Omental fat pad (tissue), 4 donors: ENCODE measurements around the gene SEMA4B. TPM values are rescaled to one million over a fixed set of nuclear protein-coding genes. Genes with fewer than 3 reads are reported as not detected.

Experiments
- ATAC-seq: fragments of 150-250 bp; one replicate; pipeline ENCODE4 v1.9.1; 2016; ENCODE audit warnings: mild to moderate bottlenecking, moderate library complexity; ENCODE audit not compliant: low FRiP score
- DNase-seq: peaks from one replicate; pipeline ENCODE4 v3.0.0-alpha.2; 2019; ENCODE audit warnings: low spot score
- total RNA-seq, 4 donors: library from RNA; depleted of rRNA; stranded (reverse); fragments of >200 nt; gene quantifications; one replicate each; pipeline ENCODE4 v1.1.0, GENCODE V29; 2016
- TF ChIP-seq, protein P1 (sequence below), 3 donors: fragments of 450-650 bp; IDR thresholded peaks; one replicate each; pipeline ENCODE4 v1.5.1; 2016 to 2017; ENCODE audit warnings: antibody characterized with exemption in 3 of 3, mild to moderate bottlenecking in 3 of 3, moderate library complexity in 2 of 3

SEMA4B gene
- total RNA-seq, 4 donors from 2014 or later: 9.3 to 24.4 (median 17.6) TPM

DNA sequence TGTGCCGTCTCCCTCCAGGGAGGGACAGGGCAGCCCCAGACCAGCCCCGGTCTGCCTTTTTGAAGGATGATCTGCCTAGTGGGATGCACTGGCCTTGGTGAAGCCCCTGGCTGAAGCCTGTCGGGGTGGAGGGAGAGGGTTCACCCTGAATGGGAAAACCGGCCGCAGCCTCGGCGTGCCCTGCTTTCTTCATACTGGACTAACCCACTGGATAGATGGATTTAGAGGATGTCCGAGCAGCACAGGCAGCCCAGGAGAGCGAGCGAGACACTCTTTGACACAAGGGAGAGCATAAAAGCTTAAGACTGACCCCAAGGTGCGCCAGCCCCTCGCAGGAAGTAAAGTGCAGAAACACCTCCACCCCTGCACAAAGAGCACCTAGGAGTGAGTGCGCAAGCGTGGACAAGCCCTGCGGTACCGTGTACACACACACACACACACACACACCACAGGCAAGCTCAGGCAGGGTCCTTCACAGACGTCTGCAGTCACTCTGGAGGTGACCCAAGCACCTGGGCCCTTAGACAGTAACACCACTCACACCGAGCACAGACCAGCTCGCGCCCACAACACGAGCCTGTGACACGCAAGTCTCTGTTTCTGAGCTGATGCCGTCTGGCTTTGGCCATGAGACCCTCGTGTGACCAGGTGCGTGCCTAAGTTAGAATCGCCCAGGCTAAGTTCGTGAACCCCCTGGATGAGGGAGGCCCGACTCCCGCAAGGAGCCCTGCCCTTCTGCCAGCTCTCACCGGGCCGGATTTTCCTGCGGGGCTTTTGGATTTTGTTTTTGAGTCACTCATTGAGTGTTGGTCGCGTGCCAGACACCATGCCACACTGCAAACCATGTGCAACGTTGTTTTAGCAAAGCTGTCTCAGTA lies 11.3 kb downstream of the SEMA4B start:
- TF ChIP-seq, protein P1, sequence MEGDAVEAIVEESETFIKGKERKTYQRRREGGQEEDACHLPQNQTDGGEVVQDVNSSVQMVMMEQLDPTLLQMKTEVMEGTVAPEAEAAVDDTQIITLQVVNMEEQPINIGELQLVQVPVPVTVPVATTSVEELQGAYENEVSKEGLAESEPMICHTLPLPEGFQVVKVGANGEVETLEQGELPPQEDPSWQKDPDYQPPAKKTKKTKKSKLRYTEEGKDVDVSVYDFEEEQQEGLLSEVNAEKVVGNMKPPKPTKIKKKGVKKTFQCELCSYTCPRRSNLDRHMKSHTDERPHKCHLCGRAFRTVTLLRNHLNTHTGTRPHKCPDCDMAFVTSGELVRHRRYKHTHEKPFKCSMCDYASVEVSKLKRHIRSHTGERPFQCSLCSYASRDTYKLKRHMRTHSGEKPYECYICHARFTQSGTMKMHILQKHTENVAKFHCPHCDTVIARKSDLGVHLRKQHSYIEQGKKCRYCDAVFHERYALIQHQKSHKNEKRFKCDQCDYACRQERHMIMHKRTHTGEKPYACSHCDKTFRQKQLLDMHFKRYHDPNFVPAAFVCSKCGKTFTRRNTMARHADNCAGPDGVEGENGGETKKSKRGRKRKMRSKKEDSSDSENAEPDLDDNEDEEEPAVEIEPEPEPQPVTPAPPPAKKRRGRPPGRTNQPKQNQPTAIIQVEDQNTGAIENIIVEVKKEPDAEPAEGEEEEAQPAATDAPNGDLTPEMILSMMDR (IDR thresholded peaks at IDR 0.05): no peak
- ATAC-seq: no peak
- no peak for DNase-seq

DNA sequence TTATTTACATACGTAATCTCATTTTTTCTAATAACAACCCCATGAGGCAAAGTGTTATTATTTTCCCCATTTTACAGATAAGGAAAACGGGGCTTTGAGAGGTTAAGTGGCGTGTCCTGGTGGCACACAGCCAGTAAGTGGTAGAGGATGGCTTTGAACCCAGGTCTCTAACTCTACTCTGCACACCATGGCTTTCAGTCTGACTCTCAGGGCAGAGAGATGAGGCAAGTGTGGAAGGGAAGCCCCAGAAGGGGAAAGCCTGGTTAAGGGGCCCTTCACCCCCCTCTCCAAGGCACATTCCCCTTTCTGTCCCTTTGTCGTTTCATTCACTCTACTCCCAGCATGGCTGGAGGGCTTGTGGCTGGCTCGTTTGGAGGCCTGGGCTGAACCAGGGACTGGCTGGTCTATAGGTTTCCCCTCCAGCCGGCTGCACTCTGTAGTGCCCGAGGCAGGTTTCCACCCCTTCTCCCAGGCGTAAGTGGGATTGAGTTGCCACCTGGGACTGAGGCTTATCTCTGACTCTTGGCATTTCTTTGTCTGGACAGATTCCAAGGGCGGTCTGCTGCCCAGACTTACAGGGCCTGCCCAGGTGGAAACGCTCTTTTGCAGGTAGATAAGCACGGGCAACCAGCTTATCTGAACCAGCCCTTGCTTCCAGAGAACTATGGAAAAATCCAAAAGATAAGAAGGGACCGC lies 12.1 kb downstream of the SEMA4B start:
- no peak for DNase-seq
- ATAC-seq: no peak
- TF ChIP-seq, protein P1 (IDR thresholded peaks at IDR 0.05): no peak

DNA sequence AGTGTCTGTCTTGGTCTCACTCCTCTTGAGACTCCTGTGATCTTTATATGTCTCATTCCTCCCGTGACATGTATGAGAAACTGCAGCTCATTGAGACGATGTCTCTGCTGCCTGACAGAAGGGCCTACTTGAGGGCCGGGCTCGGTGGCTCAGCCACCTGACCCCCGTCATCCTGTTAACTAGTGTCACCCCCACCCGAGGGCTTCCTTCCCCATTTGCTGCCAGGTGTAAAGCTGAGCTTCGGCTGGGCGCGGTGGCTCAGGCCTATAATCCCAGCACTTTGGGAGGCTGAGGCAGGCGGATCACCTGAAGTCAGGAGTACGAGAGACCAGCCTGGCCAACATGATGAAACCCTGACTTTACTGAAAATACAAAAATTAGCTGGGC lies 12.7 kb downstream of the SEMA4B start:
- TF ChIP-seq, protein P1 (IDR thresholded peaks at IDR 0.05): no peak
- ATAC-seq (no peak), DNase-seq (no peak)

DNA sequence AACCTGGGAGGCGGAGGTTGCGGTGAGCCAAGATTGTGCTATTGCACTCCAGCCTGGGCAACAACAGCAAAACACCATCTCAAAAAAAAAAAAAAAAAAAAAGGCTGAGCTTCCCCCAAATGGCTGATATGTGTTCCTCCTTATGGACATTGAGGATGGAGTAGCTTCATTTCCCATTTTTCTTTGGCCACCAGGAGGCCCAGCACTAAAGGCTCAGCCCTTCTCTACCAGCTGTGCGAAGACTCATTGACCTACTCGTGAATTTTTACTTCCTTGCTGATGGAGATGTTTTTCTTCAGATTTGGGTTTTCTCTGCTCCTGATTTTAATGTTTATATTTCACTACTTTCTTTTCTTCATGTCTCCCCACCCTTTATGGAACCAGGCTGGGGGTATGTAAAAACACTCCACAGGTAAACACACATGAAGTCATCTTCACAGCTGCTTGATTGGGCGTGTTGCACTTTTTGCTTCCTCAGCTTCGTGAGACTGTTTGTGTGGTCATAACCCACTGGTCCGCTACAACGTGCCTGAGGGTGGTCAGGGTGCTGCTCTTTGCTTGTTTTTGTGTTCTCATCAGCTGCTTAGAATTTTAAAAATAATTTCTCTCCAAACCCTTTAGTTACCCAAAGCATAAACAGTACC lies 13.5 kb downstream of the SEMA4B start:
- TF ChIP-seq, protein P1 (IDR thresholded peaks at IDR 0.05): no peak
- no peak for DNase-seq
- no peak for ATAC-seq

DNA sequence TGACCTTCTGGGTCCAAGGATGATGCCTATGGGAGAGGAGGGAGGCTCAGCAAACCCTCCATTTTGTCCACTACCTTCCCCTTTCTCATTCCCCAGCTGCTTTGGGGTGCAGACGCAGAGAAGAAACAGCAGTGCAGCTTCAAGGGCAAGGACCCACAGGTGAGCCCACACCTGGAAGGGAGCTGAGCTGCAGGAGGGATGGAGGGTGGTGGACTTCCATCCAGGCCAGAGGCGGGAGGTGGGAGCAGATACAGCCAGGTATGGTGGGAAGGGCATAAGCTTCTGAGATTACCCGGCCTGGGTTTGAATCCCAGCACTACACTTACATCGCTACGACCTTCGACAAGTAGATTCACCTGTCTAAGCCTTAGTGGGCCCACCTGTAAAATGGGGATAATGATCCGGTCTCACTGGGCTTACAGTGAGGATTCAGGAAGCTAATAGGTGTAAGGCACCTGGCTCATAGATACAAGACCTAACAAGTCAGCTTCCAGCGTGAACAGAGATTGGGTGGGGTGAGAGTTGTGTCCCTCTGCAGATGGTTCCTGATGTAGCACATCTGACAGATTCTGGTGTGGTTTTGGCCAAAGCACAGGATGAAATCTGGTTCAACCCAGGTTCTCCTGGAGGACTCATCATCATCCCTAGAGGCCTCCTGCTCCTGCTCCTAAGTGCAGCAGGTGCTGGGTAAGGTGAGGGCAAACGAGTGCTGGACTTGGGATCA lies 16.7 kb downstream of the SEMA4B start:
- TF ChIP-seq, protein P1 (IDR thresholded peaks at IDR 0.05): no peak
- ATAC-seq: no peak
- DNase-seq: no peak

DNA sequence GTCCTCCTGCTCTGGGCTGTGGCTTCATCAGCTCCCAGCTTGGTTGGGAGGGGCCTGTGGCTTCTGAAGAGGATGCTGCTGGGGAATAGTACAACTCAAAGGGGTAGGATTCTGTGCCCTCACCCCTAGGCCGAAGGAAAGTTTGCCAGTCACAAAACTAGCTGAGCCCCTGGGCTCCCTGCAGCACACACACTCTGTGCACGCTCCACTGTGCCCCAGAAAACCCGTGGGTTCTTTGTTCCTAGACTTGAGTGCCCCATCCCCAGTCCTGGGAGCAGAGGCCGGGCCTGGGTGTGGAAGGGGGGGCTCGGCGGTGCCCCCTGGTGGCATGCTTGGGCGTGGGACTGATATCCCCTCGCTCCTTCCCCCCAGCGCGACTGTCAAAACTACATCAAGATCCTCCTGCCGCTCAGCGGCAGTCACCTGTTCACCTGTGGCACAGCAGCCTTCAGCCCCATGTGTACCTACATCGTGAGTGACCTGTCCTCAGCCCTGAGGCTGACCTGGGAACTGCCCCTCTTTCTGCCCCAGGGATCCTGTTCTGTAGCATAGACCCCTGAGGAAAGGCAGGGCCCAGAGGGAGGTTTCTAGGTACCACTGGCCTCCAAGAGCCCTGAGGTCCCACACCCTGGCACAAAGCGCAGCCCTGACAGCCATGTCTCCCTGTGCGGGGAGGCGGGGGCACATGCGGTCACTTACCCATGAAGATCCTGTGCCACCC lies 18.5 kb downstream of the SEMA4B start:
- ATAC-seq (no peak), DNase-seq (peak; percentile 44)
- TF ChIP-seq, protein P1 (IDR thresholded peaks at IDR 0.05): no peak
